ENCODE data around the gene RUNX1. TPM values are rescaled to one million over a fixed set of nuclear protein-coding genes. Genes with fewer than 3 reads are reported as not detected.

RUNX1 gene
- total RNA-seq, 1 experiment from 2014 or later, result 0.52 TPM

- no peak overlapping the region for H3K4me3 ChIP-seq (ENCODE audit: low read depth, low read length, poor library complexity, severe bottlenecking)
- H3K9me3 ChIP-seq (ENCODE audit: low read depth, low read length, poor library complexity, severe bottlenecking), result no peaks in the 10 kb centered on the region
- TF ChIP-seq, protein P1, sequence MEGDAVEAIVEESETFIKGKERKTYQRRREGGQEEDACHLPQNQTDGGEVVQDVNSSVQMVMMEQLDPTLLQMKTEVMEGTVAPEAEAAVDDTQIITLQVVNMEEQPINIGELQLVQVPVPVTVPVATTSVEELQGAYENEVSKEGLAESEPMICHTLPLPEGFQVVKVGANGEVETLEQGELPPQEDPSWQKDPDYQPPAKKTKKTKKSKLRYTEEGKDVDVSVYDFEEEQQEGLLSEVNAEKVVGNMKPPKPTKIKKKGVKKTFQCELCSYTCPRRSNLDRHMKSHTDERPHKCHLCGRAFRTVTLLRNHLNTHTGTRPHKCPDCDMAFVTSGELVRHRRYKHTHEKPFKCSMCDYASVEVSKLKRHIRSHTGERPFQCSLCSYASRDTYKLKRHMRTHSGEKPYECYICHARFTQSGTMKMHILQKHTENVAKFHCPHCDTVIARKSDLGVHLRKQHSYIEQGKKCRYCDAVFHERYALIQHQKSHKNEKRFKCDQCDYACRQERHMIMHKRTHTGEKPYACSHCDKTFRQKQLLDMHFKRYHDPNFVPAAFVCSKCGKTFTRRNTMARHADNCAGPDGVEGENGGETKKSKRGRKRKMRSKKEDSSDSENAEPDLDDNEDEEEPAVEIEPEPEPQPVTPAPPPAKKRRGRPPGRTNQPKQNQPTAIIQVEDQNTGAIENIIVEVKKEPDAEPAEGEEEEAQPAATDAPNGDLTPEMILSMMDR (conservative IDR thresholded peaks at IDR 0.05; ENCODE audit: low read depth, low read length), result no peak
- no peak for TF ChIP-seq EZH2 (IDR thresholded peaks at IDR 0.05; ENCODE audit: borderline replicate concordance, low read depth, low read length, poor library complexity, severe bottlenecking)
- DNase-seq (ENCODE audit: low spot score), result no peak
- H3K27ac ChIP-seq (ENCODE audit: low read depth, low read length, poor library complexity, severe bottlenecking), result no peak overlapping the region
- POLR2A ChIA-PET (ENCODE audit: low non-redundant PET), result no interaction called here
- intact Hi-C loops (cut with micrococcal nuclease; ENCODE audit: unreplicated experiment), result no loop called here
- no peaks in the 10 kb centered on the region for H3K4me1 ChIP-seq (ENCODE audit: insufficient read depth, low read length, poor library complexity, severe bottlenecking)
- CTCF ChIA-PET, result no interaction called here
- no peaks in the 10 kb centered on the region for H3K36me3 ChIP-seq (ENCODE audit: insufficient read depth, low read length, poor library complexity, severe bottlenecking)
- no TSS peak for BruUV-seq (replicated peaks)
- H3K27me3 ChIP-seq (replicated peaks; ENCODE audit: insufficient read depth, low read depth, low read length, poor library complexity), result peaks cover 13% of the 10 kb centered on the region
Observed at GRCh38 chr21:34946916-34947534, 102.1 kb downstream of the RUNX1 start.

DNA sequence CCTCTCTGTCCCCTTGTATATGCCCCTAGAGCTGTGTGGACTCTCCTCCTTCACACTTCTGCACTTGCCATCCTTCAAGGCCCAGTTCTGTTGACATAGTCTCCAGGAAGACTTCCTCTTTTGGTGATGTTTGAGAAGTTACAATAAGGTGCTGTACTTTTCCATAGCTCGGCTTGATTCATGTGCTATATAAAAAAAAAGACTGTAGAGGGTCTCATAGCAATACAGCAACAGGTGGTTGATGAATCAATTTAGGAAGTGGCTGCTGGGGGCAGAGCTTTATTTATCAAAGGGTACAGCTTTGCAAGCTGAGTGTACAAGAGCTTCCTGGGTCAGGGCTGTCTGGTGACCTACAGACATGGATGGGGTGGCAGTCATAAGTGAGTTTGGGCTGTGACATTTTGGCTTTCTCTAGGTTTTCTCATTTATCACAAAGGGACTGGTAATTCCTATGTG lies 102.7 kb downstream of the RUNX1 start:
- POLR2A ChIA-PET (ENCODE audit: low non-redundant PET), result no interaction called here
- H3K4me3 ChIP-seq (ENCODE audit: low read depth, low read length, poor library complexity, severe bottlenecking), result no peak overlapping the region
- H3K9me3 ChIP-seq (ENCODE audit: low read depth, low read length, poor library complexity, severe bottlenecking), result no peaks in the 10 kb centered on the region
- peaks cover 19% of the 10 kb centered on the region for H3K27me3 ChIP-seq (replicated peaks; ENCODE audit: insufficient read depth, low read depth, low read length, poor library complexity)
- TF ChIP-seq, protein P1 (conservative IDR thresholded peaks at IDR 0.05; ENCODE audit: low read depth, low read length), result no peak
- no peak for TF ChIP-seq EZH2 (IDR thresholded peaks at IDR 0.05; ENCODE audit: borderline replicate concordance, low read depth, low read length, poor library complexity, severe bottlenecking)
- CTCF ChIA-PET, result no interaction called here
- intact Hi-C loops (cut with micrococcal nuclease; ENCODE audit: unreplicated experiment), result no loop called here
- H3K27ac ChIP-seq (ENCODE audit: low read depth, low read length, poor library complexity, severe bottlenecking), result no peak overlapping the region
- no peaks in the 10 kb centered on the region for H3K4me1 ChIP-seq (ENCODE audit: insufficient read depth, low read length, poor library complexity, severe bottlenecking)
- H3K36me3 ChIP-seq (ENCODE audit: insufficient read depth, low read length, poor library complexity, severe bottlenecking), result no peaks in the 10 kb centered on the region
- BruUV-seq (replicated peaks), result no TSS peak
- no peak for DNase-seq (ENCODE audit: low spot score)

GRCh38 chr21:34945288-34945687 lies 103.8 kb downstream of the RUNX1 start:
- Histone ChIP-seq H3K9me3 (ENCODE audit: low read depth, low read length, poor library complexity, severe bottlenecking) (no peaks in the 10 kb centered on the region), H3K27me3 (replicated peaks; ENCODE audit: insufficient read depth, low read depth, low read length, poor library complexity) (peaks cover 30% of the 10 kb centered on the region), H3K27ac (ENCODE audit: low read depth, low read length, poor library complexity, severe bottlenecking) (no peak overlapping the region), H3K4me3 (ENCODE audit: low read depth, low read length, poor library complexity, severe bottlenecking) (no peak overlapping the region), H3K36me3 (ENCODE audit: insufficient read depth, low read length, poor library complexity, severe bottlenecking) (no peaks in the 10 kb centered on the region), H3K4me1 (ENCODE audit: insufficient read depth, low read length, poor library complexity, severe bottlenecking) (no peaks in the 10 kb centered on the region)
- TF ChIP-seq, protein P1 (conservative IDR thresholded peaks at IDR 0.05; ENCODE audit: low read depth, low read length), result no peak
- TF ChIP-seq EZH2 (IDR thresholded peaks at IDR 0.05; ENCODE audit: borderline replicate concordance, low read depth, low read length, poor library complexity, severe bottlenecking), result no peak
- ChIA-PET POLR2A (ENCODE audit: low non-redundant PET) (no interaction called here), CTCF (no interaction called here)
- intact Hi-C loops (cut with micrococcal nuclease; ENCODE audit: unreplicated experiment), result no loop called here
- DNase-seq (ENCODE audit: low spot score), result no peak
- no TSS peak for BruUV-seq (replicated peaks)

All from A673 (cell line).